SJSA1 (cell line): Measurements from ENCODE around the gene CACNG4. TPM values are rescaled to one million over a fixed set of nuclear protein-coding genes. Genes with fewer than 3 reads are reported as not detected.
A peak's percentile ranks its signal among the peaks of the same experiment; 100 is the strongest.

Experiments
- DNase-seq, 2 experiments: peaks; one replicate each; pipeline ENCODE4 v3.0.0-alpha.2; 2015 to 2020; ENCODE audit warnings: low spot score in 2 of 2, low read depth in 1 of 2
- H3K27ac ChIP-seq: fragments of 250-450 bp; sonication (Bioruptor Pico); 2 replicates; pipeline ENCODE4 v1.5.1; 2020; ENCODE audit warnings: mild to moderate bottlenecking, moderate library complexity
- H3K27me3 ChIP-seq: fragments of 250-450 bp; sonication (Bioruptor Pico); replicated peaks from 2 replicates; pipeline ENCODE4 v1.5.1; 2020; ENCODE audit warnings: mild to moderate bottlenecking, moderate library complexity
- H3K36me3 ChIP-seq: fragments of 250-450 bp; sonication (Bioruptor Pico); 2 replicates; pipeline ENCODE4 v1.5.1; 2020; ENCODE audit warnings: mild to moderate bottlenecking
- H3K4me1 ChIP-seq: fragments of 250-450 bp; sonication (Bioruptor Pico); replicated peaks from 2 replicates; pipeline ENCODE4 v1.6.1; 2021; ENCODE audit warnings: mild to moderate bottlenecking
- H3K4me3 ChIP-seq: fragments of 250-450 bp; sonication (Bioruptor Pico); 2 replicates; pipeline ENCODE4 v1.5.1; 2020; ENCODE audit warnings: mild to moderate bottlenecking
- H3K9me3 ChIP-seq: fragments of 250-450 bp; sonication (Bioruptor Pico); replicated peaks from 2 replicates; pipeline ENCODE4 v1.5.1; 2020; ENCODE audit warnings: mild to moderate bottlenecking
- total RNA-seq: library from RNA; depleted of rRNA; stranded (reverse); fragments of >200 nt; shearing (Covaris generic); gene quantifications from 2 replicates; pipeline ENCODE4 v1.2.3, GENCODE V29; 2014

Gene CACNG4
- total RNA-seq, 1 experiment from 2014 or later = 32.0 TPM

- Histone ChIP-seq H3K9me3 (peaks cover 3% of the 10 kb centered on the region), H3K27ac (no peak overlapping the region), H3K36me3 (no peaks in the 10 kb centered on the region), H3K27me3 (no peaks in the 10 kb centered on the region), H3K4me3 (no peak overlapping the region), H3K4me1 (peaks cover under 1% of the 10 kb centered on the region)
- no peak for DNase-seq
These were observed 30.5 kb upstream of the CACNG4 start for GRCh38 chr17:66934040-66934439.

- Histone ChIP-seq H3K27me3 (no peaks in the 10 kb centered on the region), H3K36me3 (no peaks in the 10 kb centered on the region), H3K4me3 (no peak overlapping the region), H3K4me1 (peaks cover 17% of the 10 kb centered on the region), H3K9me3 (peaks cover 3% of the 10 kb centered on the region), H3K27ac (no peak overlapping the region)
- DNase-seq = no peak
These were observed 28.8 kb upstream of the CACNG4 start for GRCh38 chr17:66935717-66936116.

- H3K9me3 ChIP-seq = peaks cover 3% of the 10 kb centered on the region
- no peak overlapping the region for H3K27ac ChIP-seq
- H3K27me3 ChIP-seq = no peaks in the 10 kb centered on the region
- no peaks in the 10 kb centered on the region for H3K36me3 ChIP-seq
- no peak overlapping the region for H3K4me3 ChIP-seq
- no peak for DNase-seq
- H3K4me1 ChIP-seq = peaks cover 38% of the 10 kb centered on the region
These were observed 25.9 kb upstream of the CACNG4 start for GRCh38 chr17:66938656-66939055.

- H3K4me3 ChIP-seq = no peak overlapping the region
- no peaks in the 10 kb centered on the region for H3K36me3 ChIP-seq
- H3K4me1 ChIP-seq = peaks cover 47% of the 10 kb centered on the region
- DNase-seq = peak; percentile 76 to 77
- H3K27me3 ChIP-seq = no peaks in the 10 kb centered on the region
- H3K27ac ChIP-seq = peak overlapping the region; percentile 33
- H3K9me3 ChIP-seq = peaks cover 3% of the 10 kb centered on the region
These were observed 24.9 kb upstream of the CACNG4 start for GRCh38 chr17:66939461-66940114.

- Histone ChIP-seq H3K27ac (no peak overlapping the region), H3K4me1 (peaks cover 51% of the 10 kb centered on the region), H3K4me3 (no peak overlapping the region), H3K27me3 (no peaks in the 10 kb centered on the region), H3K9me3 (peaks cover 3% of the 10 kb centered on the region), H3K36me3 (no peaks in the 10 kb centered on the region)
- no peak for DNase-seq
These were observed 23.3 kb upstream of the CACNG4 start for GRCh38 chr17:66941249-66941648.

- H3K27me3 ChIP-seq = no peaks in the 10 kb centered on the region
- H3K4me3 ChIP-seq = no peak overlapping the region
- peaks cover 51% of the 10 kb centered on the region for H3K4me1 ChIP-seq
These were observed 22.6 kb upstream of the CACNG4 start for GRCh38 chr17:66941773-66942450.

GRCh38 chr17:66942451-66943264, 21.8 kb upstream of the CACNG4 start:
- Histone ChIP-seq H3K27ac (no peak overlapping the region), H3K27me3 (no peaks in the 10 kb centered on the region), H3K9me3 (no peaks in the 10 kb centered on the region; the same call in none of the 2 replicates), H3K4me3 (no peak overlapping the region), H3K4me1 (peaks cover 51% of the 10 kb centered on the region), H3K36me3 (no peaks in the 10 kb centered on the region)
- no peak for DNase-seq

More at GRCh38 chr17:66941773-66942450, 22.6 kb upstream of the CACNG4 start:
- Histone ChIP-seq H3K9me3 (peaks cover 2% of the 10 kb centered on the region), H3K36me3 (no peaks in the 10 kb centered on the region), H3K27ac (no peak overlapping the region)
- no peak for DNase-seq

GRCh38 chr17:66943484-66943883, 21.0 kb upstream of the CACNG4 start:
- Histone ChIP-seq H3K27ac (peak overlapping the region; percentile 27; the same call in 1 of the 2 replicates), H3K9me3 (no peaks in the 10 kb centered on the region; the same call in 1 of the 2 replicates), H3K4me1 (peaks cover 52% of the 10 kb centered on the region), H3K4me3 (no peak overlapping the region), H3K27me3 (no peaks in the 10 kb centered on the region), H3K36me3 (no peaks in the 10 kb centered on the region)
- DNase-seq = peak in 1 of 2 experiments; percentile 49

GRCh38 chr17:66944351-66945146, 20.0 kb upstream of the CACNG4 start:
- no peak for DNase-seq
- H3K36me3 ChIP-seq = no peaks in the 10 kb centered on the region
- H3K4me1 ChIP-seq = peaks cover 57% of the 10 kb centered on the region
- peak overlapping the region; percentile 27 for H3K27ac ChIP-seq
- no peak overlapping the region for H3K4me3 ChIP-seq
- no peaks in the 10 kb centered on the region for H3K9me3 ChIP-seq
- H3K27me3 ChIP-seq = no peaks in the 10 kb centered on the region

- H3K27ac ChIP-seq = no peak overlapping the region
- no peak for DNase-seq
- no peaks in the 10 kb centered on the region for H3K27me3 ChIP-seq
- H3K4me3 ChIP-seq = no peak overlapping the region
- H3K36me3 ChIP-seq = no peaks in the 10 kb centered on the region
- peaks cover 57% of the 10 kb centered on the region for H3K4me1 ChIP-seq
- no peaks in the 10 kb centered on the region for H3K9me3 ChIP-seq
These were observed 19.2 kb upstream of the CACNG4 start for GRCh38 chr17:66945147-66945835.

- H3K36me3 ChIP-seq = no peaks in the 10 kb centered on the region
- H3K9me3 ChIP-seq = no peaks in the 10 kb centered on the region
- H3K27ac ChIP-seq = no peak overlapping the region
- peaks cover 59% of the 10 kb centered on the region for H3K4me1 ChIP-seq
- no peak for DNase-seq
- no peak overlapping the region for H3K4me3 ChIP-seq
- H3K27me3 ChIP-seq = no peaks in the 10 kb centered on the region
These were observed 18.3 kb upstream of the CACNG4 start for GRCh38 chr17:66946251-66946650.

- Histone ChIP-seq H3K4me3 (no peak overlapping the region), H3K4me1 (peaks cover 63% of the 10 kb centered on the region), H3K9me3 (no peaks in the 10 kb centered on the region), H3K27ac (no peak overlapping the region), H3K36me3 (no peaks in the 10 kb centered on the region), H3K27me3 (no peaks in the 10 kb centered on the region)
- no peak for DNase-seq
These were observed 17.2 kb upstream of the CACNG4 start for GRCh38 chr17:66947311-66947710.
